HT-29 (cell line): ENCODE measurements around the gene PIKFYVE. TPM values are rescaled to one million over a fixed set of nuclear protein-coding genes. Genes with fewer than 3 reads are reported as not detected.
"Not testable (repeated sequence)": the region's sequence is repeated elsewhere in the genome, so short reads cannot be mapped to it uniquely, and the experiment has no call there.

Experiments
- DNase-seq: peaks from one replicate; pipeline ENCODE4 v3.0.0-alpha.2; 2015; ENCODE audit warnings: low spot score
- total RNA-seq: library from RNA; depleted of rRNA; stranded (reverse); fragments of >200 nt; shearing (Covaris generic); gene quantifications from 2 replicates; pipeline ENCODE4 v1.2.3, GENCODE V29; 2014

Gene PIKFYVE
- total RNA-seq, 1 experiment from 2014 or later = 7.2 TPM

GRCh38 chr2:208297961-208298360 lies 31.9 kb downstream of the PIKFYVE start:
- DNase-seq = no peak

- DNase-seq = no peak
These were observed 35.0 kb downstream of the PIKFYVE start for GRCh38 chr2:208300847-208301618.

GRCh38 chr2:208304157-208304556 lies 38.1 kb downstream of the PIKFYVE start:
- no peak for DNase-seq

GRCh38 chr2:208304695-208305094 lies 38.6 kb downstream of the PIKFYVE start:
- DNase-seq = no peak

GRCh38 chr2:208306291-208306690 lies 40.2 kb downstream of the PIKFYVE start:
- no peak for DNase-seq

GRCh38 chr2:208311321-208311720 lies 45.3 kb downstream of the PIKFYVE start:
- no peak for DNase-seq

DNA sequence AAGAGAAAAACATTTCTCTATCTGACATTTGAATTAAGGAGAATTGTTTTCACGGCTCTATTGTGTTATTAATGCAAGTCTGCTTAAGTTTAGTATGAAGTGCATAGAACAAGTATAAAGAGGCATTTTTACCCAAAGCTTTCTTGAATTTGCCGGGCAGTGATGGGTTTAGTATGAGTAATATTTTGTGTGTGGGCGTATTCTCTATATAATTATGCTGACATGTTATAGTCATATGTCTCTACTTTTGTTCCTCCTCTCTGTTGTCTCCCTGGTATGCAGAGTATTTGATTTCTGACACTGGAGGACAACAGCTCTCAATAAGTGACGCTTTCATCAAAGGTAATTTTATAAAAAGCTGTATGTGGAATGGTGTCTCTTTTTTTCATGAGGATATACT lies 45.9 kb downstream of the PIKFYVE start:
- no peak for DNase-seq

GRCh38 chr2:208315081-208315788 lies 49.2 kb downstream of the PIKFYVE start:
- DNase-seq = no peak

GRCh38 chr2:208318127-208318526 lies 52.1 kb downstream of the PIKFYVE start:
- no peak for DNase-seq

- no peak for DNase-seq
These were observed 53.3 kb downstream of the PIKFYVE start for GRCh38 chr2:208319391-208319790.

DNA sequence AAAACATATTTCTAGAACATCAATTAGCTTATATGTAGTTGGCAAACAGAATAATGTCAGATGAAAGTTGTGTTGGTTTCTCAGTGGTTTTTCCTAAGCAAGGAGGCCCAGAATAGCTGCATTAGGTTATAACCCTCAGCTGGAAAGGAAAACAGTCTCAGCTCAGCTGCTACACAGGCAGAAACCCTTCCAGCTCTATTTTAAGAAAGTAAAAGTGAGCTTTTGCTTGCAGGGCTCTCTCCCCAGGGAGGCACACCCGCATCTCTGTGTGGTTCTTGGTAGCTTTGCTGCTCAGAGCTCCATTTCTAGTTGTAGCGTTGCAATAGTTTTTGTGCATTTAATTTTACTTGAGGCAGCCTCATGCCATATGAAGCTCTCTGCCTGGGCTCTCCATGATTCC lies 54.6 kb downstream of the PIKFYVE start:
- no peak for DNase-seq

DNA sequence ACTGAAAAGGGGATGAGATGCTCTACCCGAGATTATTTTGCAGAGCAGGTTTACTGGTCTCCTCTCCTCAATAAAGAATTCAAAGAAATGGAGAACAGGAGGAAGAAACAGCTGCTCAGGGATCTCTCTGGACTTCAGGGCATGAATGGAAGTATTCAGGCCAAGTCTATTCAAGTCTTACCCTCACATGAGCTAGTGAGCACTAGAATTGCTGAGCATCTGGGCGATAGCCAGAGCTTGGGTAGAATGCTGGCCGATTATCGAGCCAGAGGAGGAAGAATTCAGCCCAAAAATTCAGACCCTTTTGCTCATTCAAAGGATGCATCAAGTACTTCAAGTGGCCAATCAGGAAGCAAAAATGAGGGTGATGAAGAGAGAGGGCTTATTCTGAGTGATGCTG lies 60.0 kb downstream of the PIKFYVE start:
- DNase-seq = no peak

GRCh38 chr2:208329485-208329884 lies 63.4 kb downstream of the PIKFYVE start:
- DNase-seq = no peak

DNA sequence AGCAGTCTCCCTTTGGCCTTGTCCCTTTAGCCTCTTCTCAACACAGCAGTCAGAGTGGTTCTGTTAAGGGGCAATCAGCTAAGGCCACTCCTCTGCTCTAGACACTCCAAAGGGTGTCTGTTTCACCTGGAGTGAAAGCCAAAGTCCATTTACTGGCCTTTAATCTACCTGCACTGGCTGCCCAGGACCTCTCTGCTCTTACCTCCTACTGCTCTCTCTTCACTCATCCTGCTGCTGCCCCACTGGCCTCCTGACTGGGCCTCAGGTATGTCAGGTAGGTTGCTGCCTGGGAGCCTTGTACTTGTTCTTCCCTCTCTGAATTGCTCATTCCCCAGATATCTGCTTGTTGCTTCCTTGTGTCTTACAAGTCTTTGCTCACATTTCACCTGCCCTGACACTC lies 68.2 kb downstream of the PIKFYVE start:
- DNase-seq = no peak

DNA sequence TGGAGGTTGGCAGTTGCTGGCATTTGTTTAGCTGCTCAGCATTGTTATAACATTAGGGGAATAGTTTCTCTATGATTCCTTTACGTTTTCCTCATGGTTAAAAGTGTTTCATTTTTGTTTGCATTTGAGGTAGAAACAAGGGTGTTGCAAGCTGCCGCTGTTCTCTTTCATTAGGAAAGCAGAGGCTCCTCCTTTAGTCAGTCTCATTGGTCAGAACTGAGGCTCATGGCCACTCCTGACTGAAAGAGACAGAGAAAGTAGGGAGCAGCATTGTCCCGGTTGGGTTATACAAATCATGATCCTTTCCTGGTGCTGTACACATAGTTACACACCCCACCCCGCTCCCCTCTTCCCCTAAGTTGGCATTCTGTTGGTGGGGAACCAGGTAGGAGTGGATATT lies 80.7 kb downstream of the PIKFYVE start:
- no peak for DNase-seq

DNA sequence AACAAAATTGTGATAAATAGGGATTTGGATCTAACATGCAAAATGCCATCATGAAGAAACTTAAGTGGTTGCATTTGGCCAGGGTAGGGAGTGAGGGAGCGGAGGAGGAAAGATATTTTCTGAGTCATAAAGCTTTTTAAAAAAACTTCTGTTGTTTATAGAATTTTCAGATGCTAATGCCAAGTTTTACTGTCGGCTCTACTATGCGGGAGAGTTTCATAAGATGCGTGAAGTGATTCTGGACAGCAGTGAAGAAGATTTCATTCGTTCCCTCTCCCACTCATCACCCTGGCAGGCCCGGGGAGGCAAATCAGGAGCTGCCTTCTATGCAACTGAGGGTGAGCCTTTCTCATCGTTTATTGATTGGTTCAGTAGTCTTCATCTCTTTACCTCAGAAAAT lies 84.6 kb downstream of the PIKFYVE start:
- DNase-seq = no peak

DNA sequence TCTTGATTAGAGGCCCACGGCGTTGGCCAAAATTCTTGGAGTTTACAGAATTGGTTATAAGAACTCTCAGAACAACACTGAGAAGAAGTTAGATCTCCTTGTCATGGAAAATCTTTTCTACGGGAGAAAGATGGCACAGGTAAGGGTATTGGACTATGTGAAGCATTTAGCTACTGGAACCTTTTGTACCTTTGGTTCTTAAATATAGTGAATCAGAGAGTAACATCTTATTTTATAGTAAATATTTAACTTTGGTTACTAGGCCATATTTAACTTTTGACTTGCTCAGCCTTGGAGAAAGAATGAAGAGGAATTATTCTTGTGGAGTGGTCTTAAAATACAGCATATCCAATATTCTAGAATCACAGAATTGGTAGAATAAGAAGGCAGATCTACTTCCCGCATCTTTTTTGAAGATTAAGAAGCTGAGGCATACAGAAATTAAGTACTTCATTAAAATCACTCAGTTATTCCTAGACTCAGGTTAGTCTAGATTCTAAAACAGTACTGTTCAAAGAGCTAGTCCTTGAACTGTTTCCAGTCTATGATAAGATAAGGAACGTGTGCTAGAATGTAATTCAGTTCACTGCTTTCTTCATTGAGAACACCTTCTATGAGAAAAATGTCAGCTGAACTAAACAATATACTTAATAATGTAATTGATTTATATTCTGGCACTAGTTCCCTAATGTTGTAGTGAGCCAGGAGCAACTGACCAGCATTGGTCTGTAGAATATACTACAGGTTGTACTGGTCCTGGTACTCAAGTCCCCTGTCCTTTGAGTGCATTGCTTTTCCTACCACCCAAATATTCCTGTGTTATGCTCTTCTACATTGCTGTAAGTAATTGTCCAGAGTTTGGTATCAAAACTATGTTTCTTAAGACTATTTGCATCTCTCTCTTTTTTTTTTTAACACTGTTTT lies 86.9 kb downstream of the PIKFYVE start:
- no peak for DNase-seq

DNA sequence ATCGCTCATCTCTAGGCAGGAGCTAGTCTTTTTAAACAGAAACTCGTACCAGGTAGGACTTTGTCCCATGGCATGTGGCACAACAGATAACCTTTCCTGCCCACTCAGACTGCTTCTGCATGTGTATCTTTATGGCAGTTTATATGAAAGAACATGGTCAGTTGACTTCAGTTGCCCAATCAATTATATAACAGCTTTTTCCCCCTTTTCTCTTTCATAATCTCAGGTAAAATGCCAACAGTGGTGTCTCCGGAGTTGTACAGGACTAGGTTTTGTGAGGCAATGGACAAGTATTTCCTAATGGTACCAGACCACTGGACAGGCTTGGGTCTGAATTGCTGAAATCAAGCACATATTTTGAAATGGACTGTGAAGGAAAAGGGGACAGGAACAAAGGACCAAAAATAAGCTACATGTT lies 88.9 kb downstream of the PIKFYVE start:
- no peak for DNase-seq

DNA sequence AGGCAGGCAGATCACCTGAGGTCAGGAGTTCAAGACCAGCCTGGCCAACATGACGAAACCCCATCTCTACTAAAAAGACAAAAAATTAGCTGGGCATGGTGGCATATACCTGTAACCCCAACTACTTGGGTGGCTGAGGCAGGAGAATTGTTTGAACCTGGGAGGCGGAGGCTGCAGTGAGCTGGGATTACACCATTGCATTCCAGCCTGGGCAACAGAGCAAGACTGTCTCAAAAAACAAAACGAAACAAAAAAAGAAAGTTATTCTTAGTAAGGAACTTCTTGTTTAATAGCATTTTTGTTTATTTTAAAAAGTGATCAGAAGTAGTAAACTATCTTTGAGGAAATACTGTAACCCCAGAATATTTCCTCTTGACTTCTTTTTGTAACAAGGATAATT lies 90.4 kb downstream of the PIKFYVE start:
- not testable (repeated sequence) for DNase-seq

GRCh38 chr2:208356846-208357574 lies 91.0 kb downstream of the PIKFYVE start:
- no peak for DNase-seq
